GM23248 (cell line): ENCODE data around the gene SARM1.

Source experiments
- EZH2 ChIP-seq: fragments of 200-600 bp; sonication (generic); IDR thresholded peaks from 2 replicates; pipeline ENCODE4 v1.6.1; 2018; ENCODE audit warnings: antibody characterized with exemption, mild to moderate bottlenecking; ENCODE audit not compliant: insufficient read depth, poor library complexity, severe bottlenecking
- EZH2phosphoT487 ChIP-seq: fragments of 200-600 bp; sonication (generic); IDR thresholded peaks from 2 replicates; pipeline ENCODE4 v1.6.1; 2018; ENCODE audit warnings: antibody characterized with exemption, moderate library complexity, mild to moderate bottlenecking, low read depth; ENCODE audit not compliant: insufficient read depth

DNA sequence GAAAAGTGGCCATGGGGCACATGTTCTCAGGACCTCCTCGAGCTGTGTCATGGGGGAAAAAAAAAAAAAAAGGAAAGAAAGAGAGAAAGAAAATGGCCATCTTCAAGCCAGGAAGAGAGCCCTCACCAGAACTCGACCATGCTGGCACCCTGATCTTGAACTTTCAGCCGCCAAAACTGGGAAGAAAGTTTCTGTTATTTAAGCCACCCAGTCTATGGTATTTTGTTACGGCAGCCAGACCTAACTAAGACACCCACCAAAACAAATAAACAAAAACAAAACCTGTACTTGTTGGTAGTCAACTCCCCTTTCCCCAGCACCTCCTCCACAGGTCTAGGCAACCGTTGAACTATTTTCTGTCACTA lies 75.9 kb downstream of the SARM1 start:
- no peak for TF ChIP-seq EZH2phosphoT487
- no peak for TF ChIP-seq EZH2
